Endodermal cell (in vitro differentiated cells): ENCODE results near the gene MSLN. TPM values are rescaled to one million over a fixed set of nuclear protein-coding genes. Genes with fewer than 3 reads are reported as not detected.
A peak's percentile ranks its signal among the peaks of the same experiment; 100 is the strongest.

Experiments used
- DNase-seq: peaks from one replicate; pipeline ENCODE4 v3.0.0-alpha.2; 2017
- H3K27ac ChIP-seq: 2 replicates; pipeline ENCODE4 v1.5.1; 2013; ENCODE audit warnings: mild to moderate bottlenecking, low read depth, low read length, moderate library complexity
- H3K27me3 ChIP-seq: 2 replicates; pipeline ENCODE4 v1.6.1; 2013; ENCODE audit warnings: mild to moderate bottlenecking, low read length, moderate library complexity; ENCODE audit not compliant: insufficient read depth, control insufficient read depth, poor library complexity, severe bottlenecking
- H3K36me3 ChIP-seq: 2 replicates; pipeline ENCODE4 v1.7.0; 2013; ENCODE audit warnings: mild to moderate bottlenecking, low read length, moderate library complexity; ENCODE audit not compliant: control insufficient read depth, insufficient read depth
- H3K4me1 ChIP-seq: one replicate; pipeline ENCODE4 v1.7.0; 2013; ENCODE audit warnings: low read length; ENCODE audit not compliant: control insufficient read depth, insufficient read depth
- H3K4me3 ChIP-seq: 2 replicates; pipeline ENCODE4 v1.5.1; 2013; ENCODE audit warnings: mild to moderate bottlenecking, low read length, moderate library complexity
- H3K9ac ChIP-seq: 2 replicates; pipeline ENCODE4 v1.6.1; 2013; ENCODE audit warnings: mild to moderate bottlenecking, low read length, moderate library complexity; ENCODE audit not compliant: poor library complexity, severe bottlenecking; ENCODE audit errors: extremely low read depth
- H3K9me3 ChIP-seq: 2 replicates; pipeline ENCODE4 v1.6.1; 2013; ENCODE audit warnings: mild to moderate bottlenecking, low read length, moderate library complexity; ENCODE audit not compliant: control insufficient read depth
- H3K27ac Mint-ChIP-seq: 2 replicates; pipeline ENCODE4 v1.8.0; 2020; ENCODE audit warnings: mixed read lengths
- H3K27me3 Mint-ChIP-seq: 2 replicates; pipeline ENCODE4 v1.8.0; 2021; ENCODE audit warnings: mild to moderate bottlenecking, mixed read lengths; ENCODE audit not compliant: insufficient read depth
- H3K36me3 Mint-ChIP-seq: 2 replicates; pipeline ENCODE4 v1.8.0; 2020; ENCODE audit warnings: low read depth, mixed read lengths
- H3K4me1 Mint-ChIP-seq: 2 replicates; pipeline ENCODE4 v1.8.0; 2020; ENCODE audit warnings: mixed read lengths
- H3K4me3 Mint-ChIP-seq: 2 replicates; pipeline ENCODE4 v1.8.0; 2020; ENCODE audit warnings: mild to moderate bottlenecking, moderate library complexity, mixed read lengths
- H3K9me3 Mint-ChIP-seq: 2 replicates; pipeline ENCODE4 v1.8.0; 2020; ENCODE audit warnings: mild to moderate bottlenecking, mixed read lengths
- whole genome bisulfite sequencing, 2 experiments: methylation state at CpG; one replicate each; pipeline versions ENCODE4 v1.1.5 to v1.1.7; 2013; ENCODE audit warnings: missing lambda C conversion rate in 2 of 2, mixed read lengths in 1 of 2; ENCODE audit not compliant: insufficient coverage in 1 of 2, insufficient read length in 1 of 2; 5-methylcytosine and 5-hydroxymethylcytosine counted together
- long read RNA-seq, 4 experiments: library from polyadenylated mRNA in 2 of 4; library from RNA in 1 of 4; library from capped mRNA in 1 of 4; stranded (forward) in 3 of 4; unstranded in 1 of 4; transcript quantifications; one replicate each; pipeline ENCODE4 v2.0.0, GENCODE V29; 2020 to 2021; ENCODE audit warnings: inconsistent platforms in 1 of 4
- polyA plus RNA-seq, 2 experiments: library from polyadenylated mRNA; stranded (reverse); fragments of 50-300 nt; gene quantifications; one replicate each; pipeline ENCODE4 v1.2.3, GENCODE V29; 2013
- total RNA-seq, 2 donors: library from RNA; stranded (reverse); fragmentation: NEBNext Ultra II Directional in 1 of 2; extraction: Animal tissue kit (Norgen Biotek cat#: 25700) in 1 of 2; gene quantifications; 2 replicates in 1 of 2; 3 replicates in 1 of 2; pipeline ENCODE4 v1.2.1, GENCODE V29; 2021
- TF ChIP-seq, protein P1 (sequence below): fragments of 200-600 bp; sonication (generic); conservative IDR thresholded peaks from 2 replicates; pipeline ENCODE4 v1.5.0; 2021; ENCODE audit warnings: antibody characterized with exemption, mild to moderate bottlenecking

Gene MSLN
- total RNA-seq: under 1 TPM; 0.42 to 0.86 TPM
- 0.21 TPM for polyA plus RNA-seq (2013, experiment 1 of 2)
- 0.25 TPM for polyA plus RNA-seq (2013, experiment 2 of 2)
- long read RNA-seq, experiment 1: 0 reads
- long read RNA-seq, experiment 2, partial matches to known transcripts: 1 of 1 reads
- long read RNA-seq, experiment 2, other reads (novel, unspliced or antisense): 0 of 1 reads
- long read RNA-seq, experiment 3: 0 reads
- long read RNA-seq, experiment 4: 0 reads

- Histone ChIP-seq H3K9me3 (no peaks in the 10 kb centered on the region), H3K36me3 (no peaks in the 10 kb centered on the region), H3K4me3 (no peak within 1 kb of the TSS), H3K27ac (no peak within 1 kb of the TSS), H3K27me3 (no peaks in the 10 kb centered on the region), H3K9ac (no peak within 1 kb of the TSS), H3K4me1 (no peaks in the 10 kb centered on the region)
- no peak for DNase-seq
- no peaks in the 10 kb centered on the region for H3K36me3 Mint-ChIP-seq
- H3K9me3 Mint-ChIP-seq: peaks cover 5% of the 10 kb centered on the region
- no peak within 1 kb of the TSS for H3K27ac Mint-ChIP-seq
- TF ChIP-seq, protein P1, sequence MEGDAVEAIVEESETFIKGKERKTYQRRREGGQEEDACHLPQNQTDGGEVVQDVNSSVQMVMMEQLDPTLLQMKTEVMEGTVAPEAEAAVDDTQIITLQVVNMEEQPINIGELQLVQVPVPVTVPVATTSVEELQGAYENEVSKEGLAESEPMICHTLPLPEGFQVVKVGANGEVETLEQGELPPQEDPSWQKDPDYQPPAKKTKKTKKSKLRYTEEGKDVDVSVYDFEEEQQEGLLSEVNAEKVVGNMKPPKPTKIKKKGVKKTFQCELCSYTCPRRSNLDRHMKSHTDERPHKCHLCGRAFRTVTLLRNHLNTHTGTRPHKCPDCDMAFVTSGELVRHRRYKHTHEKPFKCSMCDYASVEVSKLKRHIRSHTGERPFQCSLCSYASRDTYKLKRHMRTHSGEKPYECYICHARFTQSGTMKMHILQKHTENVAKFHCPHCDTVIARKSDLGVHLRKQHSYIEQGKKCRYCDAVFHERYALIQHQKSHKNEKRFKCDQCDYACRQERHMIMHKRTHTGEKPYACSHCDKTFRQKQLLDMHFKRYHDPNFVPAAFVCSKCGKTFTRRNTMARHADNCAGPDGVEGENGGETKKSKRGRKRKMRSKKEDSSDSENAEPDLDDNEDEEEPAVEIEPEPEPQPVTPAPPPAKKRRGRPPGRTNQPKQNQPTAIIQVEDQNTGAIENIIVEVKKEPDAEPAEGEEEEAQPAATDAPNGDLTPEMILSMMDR: no peak
- WGBS, 2 experiments: 89 to 91% methylated on average over 28 to 37 of the region's 37 CpGs
- no peak within 1 kb of the TSS for H3K4me3 Mint-ChIP-seq
- H3K4me1 Mint-ChIP-seq: no peaks in the 10 kb centered on the region
- H3K27me3 Mint-ChIP-seq: peaks cover 6% of the 10 kb centered on the region
Observed at GRCh38 chr16:760545-761343, at the start of gene MSLN. TSS of gene MSLN (plus strand) at chr16:760734. CDS start at chr16:762681, 1,947 bp downstream.

DNA sequence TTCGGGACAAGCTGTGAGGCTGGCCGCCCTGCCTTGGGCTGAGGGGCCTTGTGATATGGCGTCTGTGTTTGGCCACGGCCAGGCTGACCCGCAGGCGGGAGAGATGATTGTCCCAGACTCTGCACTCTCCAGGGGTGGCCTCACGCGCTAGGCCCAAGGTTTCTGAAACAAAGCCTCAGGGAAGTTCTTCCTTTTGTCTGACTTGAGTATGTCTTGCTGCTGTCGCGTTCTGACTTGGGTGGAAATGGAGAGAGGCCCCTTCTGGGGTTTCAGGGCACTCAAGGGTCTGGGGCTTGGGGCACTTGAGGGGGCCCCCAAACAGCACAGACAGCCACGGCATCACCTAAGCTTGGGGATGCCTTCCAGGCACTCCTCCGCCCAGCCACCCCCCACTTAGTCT is 49.5 kb upstream of the MSLN start:
- H3K36me3 ChIP-seq: no peaks in the 10 kb centered on the region
- peak overlapping the region; percentile 97 for H3K27ac ChIP-seq
- no peaks in the 10 kb centered on the region for H3K4me1 ChIP-seq
- H3K4me3 ChIP-seq: no peak overlapping the region
- peaks cover 69% of the 10 kb centered on the region for H3K27me3 Mint-ChIP-seq
- no peaks in the 10 kb centered on the region for H3K9me3 Mint-ChIP-seq
- no peak overlapping the region for H3K27ac Mint-ChIP-seq
- DNase-seq: no peak
- H3K27me3 ChIP-seq: peaks cover 75% of the 10 kb centered on the region
- H3K4me1 Mint-ChIP-seq: peaks cover 3% of the 10 kb centered on the region
- WGBS, 2 experiments: 80 to 84% methylated on average over 10 to 12 of the region's 12 CpGs
- TF ChIP-seq, protein P1: no peak
- H3K9ac ChIP-seq: no peak overlapping the region
- no peaks in the 10 kb centered on the region for H3K36me3 Mint-ChIP-seq
- H3K9me3 ChIP-seq: no peaks in the 10 kb centered on the region
- H3K4me3 Mint-ChIP-seq: no peak overlapping the region

- Histone ChIP-seq H3K4me1 (peaks cover 4% of the 10 kb centered on the region), H3K36me3 (no peaks in the 10 kb centered on the region), H3K4me3 (no peak overlapping the region), H3K9ac (no peak overlapping the region), H3K9me3 (no peaks in the 10 kb centered on the region), H3K27ac (no peak overlapping the region), H3K27me3 (peaks cover 73% of the 10 kb centered on the region)
- peak; percentile 94 for DNase-seq
- Mint-ChIP-seq H3K4me3 (no peak overlapping the region), H3K27ac (no peak overlapping the region), H3K27me3 (peaks cover 67% of the 10 kb centered on the region), H3K4me1 (peaks cover 6% of the 10 kb centered on the region), H3K9me3 (no peaks in the 10 kb centered on the region), H3K36me3 (no peaks in the 10 kb centered on the region)
- 8 to 19% methylated on average over 11 to 23 of the region's 25 CpGs for WGBS, 2 experiments
- TF ChIP-seq, protein P1: peak; percentile 99
Observed at GRCh38 chr16:711548-712320, 48.8 kb upstream of the MSLN start.
